GM12873 (cell line): ENCODE results near the gene TRMT44.

Experiments used
- CTCF ChIP-seq: IDR thresholded peaks from 2 replicates; pipeline ENCODE4 v1.5.1; 2012; ENCODE audit warnings: low read depth, mild to moderate bottlenecking, moderate library complexity, low read length, control low read depth; ENCODE audit not compliant: insufficient read depth; ENCODE audit errors: missing control alignments

TRMT44 gene

GRCh38 chr4:8472158-8472688, 31.6 kb downstream of the TRMT44 start:
- no peak for TF ChIP-seq CTCF

- TF ChIP-seq CTCF = no peak
Measured at GRCh38 chr4:8472689-8473197, 32.2 kb downstream of the TRMT44 start.

GRCh38 chr4:8473198-8473919, 32.8 kb downstream of the TRMT44 start:
- TF ChIP-seq CTCF = no peak

GRCh38 chr4:8473920-8474590, 33.5 kb downstream of the TRMT44 start:
- TF ChIP-seq CTCF = no peak

- TF ChIP-seq CTCF = no peak
Measured at GRCh38 chr4:8474856-8475255, 34.3 kb downstream of the TRMT44 start.

GRCh38 chr4:8475751-8476575, 35.4 kb downstream of the TRMT44 start:
- no peak for TF ChIP-seq CTCF
